OCI-LY7 (cell line): ENCODE results near the gene UTP18.

ENCODE experiments used
- CTCF ChIP-seq: fragments of 200-600 bp; sonication (generic); conservative IDR thresholded peaks from 2 replicates; pipeline ENCODE4 v1.5.1; 2014; ENCODE audit warnings: mild to moderate bottlenecking, antibody characterized with exemption, low read length, moderate library complexity, mixed read lengths
- EZH2phosphoT487 ChIP-seq: fragments of 200-600 bp; sonication (generic); IDR thresholded peaks from 2 replicates; pipeline ENCODE4 v1.6.1; 2018; ENCODE audit warnings: low read depth, borderline replicate concordance, mild to moderate bottlenecking, mixed run types, antibody characterized with exemption, low read length, moderate library complexity, mixed read lengths

GRCh38 chr17:51228161-51228560, 32.2 kb upstream of the UTP18 start:
- TF ChIP-seq CTCF (no peak), EZH2phosphoT487 (no peak)
